K562 (cell line): ENCODE results near the gene AGPAT4. TPM values are rescaled to one million over a fixed set of nuclear protein-coding genes. Genes with fewer than 3 reads are reported as not detected.

Source experiments
- ADNP ChIP-seq: fragments of 200-800 bp; sonication (Bioruptor generic); IDR thresholded peaks from 2 replicates; pipeline ENCODE4 v1.6.1; 2016; ENCODE audit warnings: missing genetic modification characterization, missing compliant biosample characterization
- ARID2 ChIP-seq: fragments of 450-650 bp; IDR thresholded peaks from 2 replicates; pipeline ENCODE4 v1.6.1; 2017; ENCODE audit warnings: antibody characterized with exemption, mild to moderate bottlenecking
- CEBPG ChIP-seq, 3 experiments: fragments of 200-800 bp in 1 of 3; sonication (Bioruptor generic) in 1 of 3; sonication (generic) in 1 of 3; formaldehyde crosslinking in 1 of 3; IDR thresholded peaks in 2 of 3; conservative IDR thresholded peaks in 1 of 3; 2 replicates each; pipeline versions ENCODE4 v1.6.1 to v1.8.0; 2016 to 2022; ENCODE audit warnings: missing compliant biosample characterization in 2 of 3, missing genetic modification characterization in 2 of 3, mild to moderate bottlenecking in 1 of 3, missing genetic modification reagents in 1 of 3
- CREB1 ChIP-seq, 2 experiments: sonication (generic) in 1 of 2; formaldehyde crosslinking in 1 of 2; IDR thresholded peaks; 2 replicates each; pipeline versions ENCODE4 v1.6.1 to v1.8.0; 2012 to 2022; ENCODE audit warnings: inconsistent platforms in 1 of 2, mild to moderate bottlenecking in 1 of 2, missing genetic modification reagents in 1 of 2, moderate library complexity in 1 of 2
- ETV1 ChIP-seq: fragments of 450-650 bp; conservative IDR thresholded peaks from 2 replicates; pipeline ENCODE4 v1.6.1; 2016; ENCODE audit warnings: missing genetic modification characterization, control low read depth, low read depth, missing compliant biosample characterization
- FOXJ3 ChIP-seq: sonication (generic); formaldehyde crosslinking; IDR thresholded peaks from 2 replicates; pipeline ENCODE4 v1.4.0; 2020; ENCODE audit warnings: mild to moderate bottlenecking, missing genetic modification reagents
- HNRNPLL ChIP-seq: fragments of 200-400 bp; formaldehyde crosslinking; IDR thresholded peaks from 2 replicates; pipeline ENCODE4 v1.6.1; 2017; ENCODE audit warnings: low read length, low read depth, mild to moderate bottlenecking; ENCODE audit not compliant: poor library complexity, severe bottlenecking
- NCOA4 ChIP-seq: fragments of 450-650 bp; IDR thresholded peaks from 2 replicates; pipeline ENCODE4 v1.6.1; 2018; ENCODE audit warnings: mild to moderate bottlenecking; ENCODE audit not compliant: partially characterized antibody
- POLR2G ChIP-seq: fragments of 200-400 bp; formaldehyde crosslinking; IDR thresholded peaks from 2 replicates; pipeline ENCODE4 v1.6.1; 2017; ENCODE audit warnings: low read depth, mild to moderate bottlenecking, antibody characterized with exemption, low read length, moderate library complexity
- RBM39 ChIP-seq: fragments of 200-400 bp; formaldehyde crosslinking; optimal IDR thresholded peaks from 2 replicates; pipeline ENCODE3; 2018; ENCODE audit warnings: low read depth, low read length
- TAF15 ChIP-seq: fragments of 200-400 bp; formaldehyde crosslinking; IDR thresholded peaks from 2 replicates; pipeline ENCODE4 v1.6.1; 2017; ENCODE audit warnings: mild to moderate bottlenecking, low read depth, low read length, moderate library complexity
- ZC3H11A ChIP-seq: IDR thresholded peaks from 2 replicates; pipeline ENCODE4 v1.6.1; 2012; ENCODE audit warnings: low read depth, low read length, improper control_type of control experiment
- polyA plus RNA-seq, 8 experiments: library from polyadenylated mRNA; depleted of rRNA in 4 of 8; stranded (reverse) in 5 of 8; unstranded in 3 of 8; fragments of >200 nt; fragmentation: Nextera tagmentation in 2 of 8; fragmentation: Illumina TruSeq in 1 of 8; extraction: Ambion mirVana in 2 of 8; extraction: Trizol in 1 of 8; gene quantifications; 2 replicates each; pipeline versions ENCODE4 v1.2.1 to v1.2.3, GENCODE V29; 2011 to 2014; ENCODE audit warnings: inconsistent platforms in 1 of 8, missing spikeins in 1 of 8
- total RNA-seq, 7 experiments: library from RNA; depleted of rRNA in 6 of 7; stranded (reverse); fragments of >200 nt in 6 of 7; fragmentation: Illumina TruSeq in 2 of 7; extraction: Trizol in 2 of 7; gene quantifications; 2 replicates each; pipeline versions ENCODE4 v1.2.1 to v1.2.3, GENCODE V29; 2011 to 2021; ENCODE audit warnings: low replicate concordance in 1 of 7
- TF ChIP-seq, protein P1 (sequence below), 2 experiments: fragments of 450-650 bp; IDR thresholded peaks; 2 replicates each; pipeline ENCODE4 v1.6.1; 2018; ENCODE audit warnings: mild to moderate bottlenecking in 2 of 2, low read depth in 1 of 2; ENCODE audit not compliant: partially characterized antibody in 2 of 2
- TF ChIP-seq, protein P2 (sequence below): sonication (generic); formaldehyde crosslinking; IDR thresholded peaks from 2 replicates; pipeline ENCODE4 v1.8.1; 2022; ENCODE audit warnings: missing genetic modification reagents
- TF ChIP-seq, protein P3 (sequence below), 3 experiments: IDR thresholded peaks in 2 of 3; conservative IDR thresholded peaks in 1 of 3; 2 replicates each; pipeline ENCODE4 v1.5.1; 2011 to 2012; ENCODE audit warnings: low read length in 3 of 3, mild to moderate bottlenecking in 3 of 3, control low read depth in 2 of 3, improper control_type of control experiment in 1 of 3, inconsistent platforms in 1 of 3, low read depth in 1 of 3, mixed read lengths in 1 of 3, moderate library complexity in 1 of 3; ENCODE audit not compliant: insufficient read depth in 2 of 3
- TF ChIP-seq, protein P4 (sequence below): fragments of 450-650 bp; formaldehyde crosslinking; IDR thresholded peaks from 2 replicates; pipeline ENCODE4 v1.4.0; 2020; ENCODE audit warnings: mild to moderate bottlenecking, mixed read lengths

AGPAT4 gene
- total and polyA plus RNA-seq, 9 of the 15 experiments (the other 6 are each of a cell fraction or from before 2014, with no cell fraction given) = 2.2 to 15.0 (median 5.7) TPM

DNA sequence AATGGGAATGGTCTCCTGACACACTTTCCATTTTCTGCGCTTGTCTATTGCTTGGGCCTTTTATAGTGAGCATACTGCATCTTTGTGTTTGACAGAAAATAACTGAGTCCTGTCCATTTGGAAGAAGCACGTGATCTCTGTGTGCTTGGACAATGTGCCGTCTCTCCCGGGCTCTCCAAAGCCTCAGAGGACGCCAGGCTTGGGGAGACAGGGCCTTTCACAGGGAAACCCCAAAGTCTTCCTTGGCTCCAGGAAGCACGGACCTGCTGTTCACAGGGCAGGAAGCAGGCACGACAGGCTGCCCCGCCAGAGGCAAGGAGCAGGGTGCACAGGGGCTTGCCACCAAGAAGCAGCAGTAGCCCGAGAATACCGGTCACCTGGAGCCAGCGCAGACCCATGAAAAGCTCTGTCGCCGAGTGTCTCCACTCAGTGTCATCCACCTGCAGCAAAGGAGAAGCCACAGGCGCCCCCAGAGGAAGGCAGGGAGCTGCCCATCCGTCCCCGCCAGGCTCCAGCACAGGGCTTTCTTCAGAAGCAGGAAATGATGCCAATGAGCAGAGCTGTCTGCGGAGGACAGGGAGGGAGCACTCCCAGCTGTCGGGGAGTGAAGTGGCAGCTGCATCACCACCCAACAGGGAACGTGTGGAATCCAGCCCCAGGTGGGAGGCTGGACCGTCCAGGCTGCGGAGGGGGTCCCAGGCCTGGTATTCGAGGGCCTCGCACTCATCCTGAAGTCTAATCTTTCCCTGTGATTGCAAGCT, 135.1 kb downstream of the AGPAT4 start (continued):
- TF ChIP-seq, protein P1, sequence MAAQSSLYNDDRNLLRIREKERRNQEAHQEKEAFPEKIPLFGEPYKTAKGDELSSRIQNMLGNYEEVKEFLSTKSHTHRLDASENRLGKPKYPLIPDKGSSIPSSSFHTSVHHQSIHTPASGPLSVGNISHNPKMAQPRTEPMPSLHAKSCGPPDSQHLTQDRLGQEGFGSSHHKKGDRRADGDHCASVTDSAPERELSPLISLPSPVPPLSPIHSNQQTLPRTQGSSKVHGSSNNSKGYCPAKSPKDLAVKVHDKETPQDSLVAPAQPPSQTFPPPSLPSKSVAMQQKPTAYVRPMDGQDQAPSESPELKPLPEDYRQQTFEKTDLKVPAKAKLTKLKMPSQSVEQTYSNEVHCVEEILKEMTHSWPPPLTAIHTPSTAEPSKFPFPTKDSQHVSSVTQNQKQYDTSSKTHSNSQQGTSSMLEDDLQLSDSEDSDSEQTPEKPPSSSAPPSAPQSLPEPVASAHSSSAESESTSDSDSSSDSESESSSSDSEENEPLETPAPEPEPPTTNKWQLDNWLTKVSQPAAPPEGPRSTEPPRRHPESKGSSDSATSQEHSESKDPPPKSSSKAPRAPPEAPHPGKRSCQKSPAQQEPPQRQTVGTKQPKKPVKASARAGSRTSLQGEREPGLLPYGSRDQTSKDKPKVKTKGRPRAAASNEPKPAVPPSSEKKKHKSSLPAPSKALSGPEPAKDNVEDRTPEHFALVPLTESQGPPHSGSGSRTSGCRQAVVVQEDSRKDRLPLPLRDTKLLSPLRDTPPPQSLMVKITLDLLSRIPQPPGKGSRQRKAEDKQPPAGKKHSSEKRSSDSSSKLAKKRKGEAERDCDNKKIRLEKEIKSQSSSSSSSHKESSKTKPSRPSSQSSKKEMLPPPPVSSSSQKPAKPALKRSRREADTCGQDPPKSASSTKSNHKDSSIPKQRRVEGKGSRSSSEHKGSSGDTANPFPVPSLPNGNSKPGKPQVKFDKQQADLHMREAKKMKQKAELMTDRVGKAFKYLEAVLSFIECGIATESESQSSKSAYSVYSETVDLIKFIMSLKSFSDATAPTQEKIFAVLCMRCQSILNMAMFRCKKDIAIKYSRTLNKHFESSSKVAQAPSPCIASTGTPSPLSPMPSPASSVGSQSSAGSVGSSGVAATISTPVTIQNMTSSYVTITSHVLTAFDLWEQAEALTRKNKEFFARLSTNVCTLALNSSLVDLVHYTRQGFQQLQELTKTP (IDR thresholded peaks at IDR 0.05; ENCODE audit: low read depth in 1 of 2, partially characterized antibody in 2 of 2) = no peak
- no peak for TF ChIP-seq CEBPG (CRISPR knock-in tag; IDR thresholded peaks at IDR 0.05)
- no peak for TF ChIP-seq CEBPG (tag; conservative IDR thresholded peaks at IDR 0.05 in 1 of 2, IDR thresholded peaks at IDR 0.05 in 1 of 2)
- TF ChIP-seq, protein P2, sequence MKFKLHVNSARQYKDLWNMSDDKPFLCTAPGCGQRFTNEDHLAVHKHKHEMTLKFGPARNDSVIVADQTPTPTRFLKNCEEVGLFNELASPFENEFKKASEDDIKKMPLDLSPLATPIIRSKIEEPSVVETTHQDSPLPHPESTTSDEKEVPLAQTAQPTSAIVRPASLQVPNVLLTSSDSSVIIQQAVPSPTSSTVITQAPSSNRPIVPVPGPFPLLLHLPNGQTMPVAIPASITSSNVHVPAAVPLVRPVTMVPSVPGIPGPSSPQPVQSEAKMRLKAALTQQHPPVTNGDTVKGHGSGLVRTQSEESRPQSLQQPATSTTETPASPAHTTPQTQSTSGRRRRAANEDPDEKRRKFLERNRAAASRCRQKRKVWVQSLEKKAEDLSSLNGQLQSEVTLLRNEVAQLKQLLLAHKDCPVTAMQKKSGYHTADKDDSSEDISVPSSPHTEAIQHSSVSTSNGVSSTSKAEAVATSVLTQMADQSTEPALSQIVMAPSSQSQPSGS (CRISPR knock-in tag) = 0 out of 2 replicates have a peak, but pooled peaks have one; percentile 24
- no peak for TF ChIP-seq TAF15
- TF ChIP-seq POLR2G = peak; percentile 42; the same call in 1 of the 2 replicates
- TF ChIP-seq ARID2 = no peak
- TF ChIP-seq CREB1 (IDR thresholded peaks at IDR 0.05) = no peak
- TF ChIP-seq CREB1 (CRISPR knock-in tag; IDR thresholded peaks at IDR 0.05) = no peak
- TF ChIP-seq FOXJ3 (CRISPR knock-in tag) = no peak
- peak; percentile 74 for TF ChIP-seq RBM39
- TF ChIP-seq ETV1 = no peak
- no peak for TF ChIP-seq HNRNPLL
- TF ChIP-seq ADNP (tag) = no peak
- TF ChIP-seq, protein P3, sequence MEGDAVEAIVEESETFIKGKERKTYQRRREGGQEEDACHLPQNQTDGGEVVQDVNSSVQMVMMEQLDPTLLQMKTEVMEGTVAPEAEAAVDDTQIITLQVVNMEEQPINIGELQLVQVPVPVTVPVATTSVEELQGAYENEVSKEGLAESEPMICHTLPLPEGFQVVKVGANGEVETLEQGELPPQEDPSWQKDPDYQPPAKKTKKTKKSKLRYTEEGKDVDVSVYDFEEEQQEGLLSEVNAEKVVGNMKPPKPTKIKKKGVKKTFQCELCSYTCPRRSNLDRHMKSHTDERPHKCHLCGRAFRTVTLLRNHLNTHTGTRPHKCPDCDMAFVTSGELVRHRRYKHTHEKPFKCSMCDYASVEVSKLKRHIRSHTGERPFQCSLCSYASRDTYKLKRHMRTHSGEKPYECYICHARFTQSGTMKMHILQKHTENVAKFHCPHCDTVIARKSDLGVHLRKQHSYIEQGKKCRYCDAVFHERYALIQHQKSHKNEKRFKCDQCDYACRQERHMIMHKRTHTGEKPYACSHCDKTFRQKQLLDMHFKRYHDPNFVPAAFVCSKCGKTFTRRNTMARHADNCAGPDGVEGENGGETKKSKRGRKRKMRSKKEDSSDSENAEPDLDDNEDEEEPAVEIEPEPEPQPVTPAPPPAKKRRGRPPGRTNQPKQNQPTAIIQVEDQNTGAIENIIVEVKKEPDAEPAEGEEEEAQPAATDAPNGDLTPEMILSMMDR (IDR thresholded peaks at IDR 0.05 in 2 of 3, conservative IDR thresholded peaks at IDR 0.05 in 1 of 3; ENCODE audit: insufficient read depth in 2 of 3, low read depth in 1 of 3, low read length in 3 of 3) = 0 out of 6 replicates have a peak, but pooled peaks of 1 of the 3 experiments have one; percentile 14
- TF ChIP-seq NCOA4 = no peak
- TF ChIP-seq, protein P4, sequence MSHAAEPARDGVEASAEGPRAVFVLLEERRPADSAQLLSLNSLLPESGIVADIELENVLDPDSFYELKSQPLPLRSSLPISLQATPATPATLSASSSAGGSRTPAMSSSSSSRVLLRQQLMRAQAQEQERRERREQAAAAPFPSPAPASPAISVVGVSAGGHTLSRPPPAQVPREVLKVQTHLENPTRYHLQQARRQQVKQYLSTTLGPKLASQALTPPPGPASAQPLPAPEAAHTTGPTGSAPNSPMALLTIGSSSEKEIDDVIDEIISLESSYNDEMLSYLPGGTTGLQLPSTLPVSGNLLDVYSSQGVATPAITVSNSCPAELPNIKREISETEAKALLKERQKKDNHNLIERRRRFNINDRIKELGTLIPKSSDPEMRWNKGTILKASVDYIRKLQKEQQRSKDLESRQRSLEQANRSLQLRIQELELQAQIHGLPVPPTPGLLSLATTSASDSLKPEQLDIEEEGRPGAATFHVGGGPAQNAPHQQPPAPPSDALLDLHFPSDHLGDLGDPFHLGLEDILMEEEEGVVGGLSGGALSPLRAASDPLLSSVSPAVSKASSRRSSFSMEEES = 0 out of 2 replicates have a peak, but pooled peaks have one; percentile 23
- TF ChIP-seq ZC3H11A = no peak
